ENCODE measurements around the gene MPL.

DNA sequence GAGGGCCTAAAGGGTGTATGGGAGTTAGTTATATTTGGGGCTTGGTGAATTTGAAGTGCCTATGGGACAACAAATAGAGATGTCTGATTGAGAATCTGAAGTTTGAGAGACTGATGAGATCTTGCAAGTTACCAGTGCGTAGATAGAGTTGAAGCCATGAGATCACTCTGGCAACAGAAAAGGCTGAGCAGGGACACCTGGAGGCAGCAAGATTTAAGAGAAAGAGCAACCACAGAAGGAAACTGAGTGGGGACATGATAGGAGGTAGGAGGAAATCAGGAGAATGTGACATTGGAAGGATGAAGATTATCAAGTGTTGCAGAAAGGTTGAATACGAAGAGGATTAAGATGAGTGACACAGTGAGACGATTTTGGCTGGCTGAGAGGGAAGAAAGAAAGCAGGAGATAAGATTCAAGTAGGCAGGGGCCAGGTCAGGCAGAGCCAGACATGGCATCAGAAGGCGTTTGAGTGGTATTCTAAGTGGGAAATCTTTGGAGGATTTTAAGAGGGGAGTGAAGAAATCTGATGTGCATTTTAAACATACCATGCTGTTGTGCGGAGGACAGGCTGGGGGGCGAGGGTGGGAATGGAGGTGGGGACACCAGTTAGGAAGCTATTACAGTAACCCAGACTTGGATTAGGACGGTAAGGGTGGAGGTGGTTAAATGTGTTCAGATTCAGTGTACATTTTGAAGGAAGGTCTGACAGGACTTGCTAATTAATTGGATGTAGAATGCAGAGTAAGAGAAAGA, 3.0 kb upstream of the MPL start:
- no peak for TF ChIP-seq CTCF (IDR thresholded peaks at IDR 0.05; ENCODE audit: low read depth, low read length)
- TF ChIP-seq POLR2A (IDR thresholded peaks at IDR 0.05; ENCODE audit: extremely low read depth, insufficient read length), result no peak
- no peak for TF ChIP-seq MAX (IDR thresholded peaks at IDR 0.05; ENCODE audit: low read depth, low read length)
